Vagina (tissue), 2 donors: ENCODE data around the gene CDH4. TPM values are rescaled to one million over a fixed set of nuclear protein-coding genes. Genes with fewer than 3 reads are reported as not detected.

Source experiments
- DNase-seq, 2 donors: peaks; one replicate each; pipeline ENCODE4 v3.0.0-alpha.2; 2017; ENCODE audit errors: extremely low spot score in 2 of 2
- H3K27ac ChIP-seq: fragments of 200-600 bp; sonication (generic); one replicate; pipeline ENCODE4 v1.5.1; 2019
- H3K27me3 ChIP-seq: fragments of 200-600 bp; sonication (generic); one replicate; pipeline ENCODE4 v1.5.1; 2019
- H3K36me3 ChIP-seq, 2 donors: fragments of 200-600 bp; sonication (generic); one replicate each; pipeline ENCODE4 v1.5.1; 2017 to 2019
- H3K4me1 ChIP-seq: fragments of 200-600 bp; sonication (generic); one replicate; pipeline ENCODE4 v1.5.1; 2019
- H3K4me3 ChIP-seq, 2 donors: fragments of 200-600 bp; sonication (generic); 1 replicate in 1 of 2; 2 replicates in 1 of 2; pipeline ENCODE4 v1.5.1; 2016 to 2019
- H3K9me3 ChIP-seq: fragments of 200-600 bp; sonication (generic); one replicate; pipeline ENCODE4 v1.5.1; 2019
- CTCF ChIP-seq, 3 experiments: fragments of 450-650 bp in 2 of 3; fragments of 200-600 bp in 1 of 3; sonication (generic) in 1 of 3; IDR thresholded peaks; one replicate each; pipeline ENCODE4 v1.5.1; 2017 to 2019; ENCODE audit warnings: antibody characterized with exemption in 3 of 3, mild to moderate bottlenecking in 2 of 3, moderate library complexity in 2 of 3
- POLR2A ChIP-seq, 2 donors: fragments of 450-650 bp; IDR thresholded peaks; one replicate each; pipeline ENCODE4 v1.6.1; 2017; ENCODE audit warnings: antibody characterized with exemption in 2 of 2, mild to moderate bottlenecking in 2 of 2, moderate library complexity in 2 of 2
- POLR2AphosphoS5 ChIP-seq, 2 donors: sonication (generic); formaldehyde crosslinking; IDR thresholded peaks; one replicate each; pipeline ENCODE4 v1.9.0; 2017; ENCODE audit warnings: antibody characterized with exemption in 2 of 2, mild to moderate bottlenecking in 2 of 2, low read depth in 1 of 2; ENCODE audit not compliant: insufficient read depth in 1 of 2
- intact Hi-C: fragments of 100-400 bp; cut with DNase I; formaldehyde crosslinking; loops from one replicate; pipeline ENCODE4 v1.15.1; 2023
- total RNA-seq: library from RNA; depleted of rRNA; stranded (reverse); fragments of >200 nt; gene quantifications from one replicate; pipeline ENCODE4 v1.2.3, GENCODE V29; 2016

The CDH4 gene
- total RNA-seq, 1 donor from 2014 or later = 0.25 TPM

GRCh38 chr20:61878478-61879302 is 626.6 kb downstream of the CDH4 start:
- no peaks in the 10 kb centered on the region for H3K36me3 ChIP-seq
- no peak overlapping the region for H3K4me3 ChIP-seq
- DNase-seq = no peak
- H3K27me3 ChIP-seq = no peaks in the 10 kb centered on the region
- no peak for TF ChIP-seq CTCF (IDR thresholded peaks at IDR 0.05)
- TF ChIP-seq POLR2A (IDR thresholded peaks at IDR 0.05) = no peak
- TF ChIP-seq POLR2AphosphoS5 (IDR thresholded peaks at IDR 0.05; ENCODE audit: insufficient read depth in 1 of 2, low read depth in 1 of 2) = no peak
- H3K27ac ChIP-seq = no peak overlapping the region
- no peaks in the 10 kb centered on the region for H3K4me1 ChIP-seq
- H3K9me3 ChIP-seq = no peaks in the 10 kb centered on the region
- intact Hi-C loops = no loop called here

GRCh38 chr20:61879303-61879620 is 627.2 kb downstream of the CDH4 start:
- Histone ChIP-seq H3K9me3 (no peaks in the 10 kb centered on the region), H3K27me3 (no peaks in the 10 kb centered on the region), H3K36me3 (no peaks in the 10 kb centered on the region), H3K4me3 (no peak overlapping the region), H3K27ac (no peak overlapping the region), H3K4me1 (no peaks in the 10 kb centered on the region)
- TF ChIP-seq CTCF (IDR thresholded peaks at IDR 0.05) = no peak
- no peak for TF ChIP-seq POLR2A (IDR thresholded peaks at IDR 0.05)
- no peak for TF ChIP-seq POLR2AphosphoS5 (IDR thresholded peaks at IDR 0.05; ENCODE audit: insufficient read depth in 1 of 2, low read depth in 1 of 2)
- no peak for DNase-seq
- intact Hi-C loops = no loop called here

GRCh38 chr20:61879694-61880093 is 627.6 kb downstream of the CDH4 start:
- no peaks in the 10 kb centered on the region for H3K27me3 ChIP-seq
- no peak overlapping the region for H3K4me3 ChIP-seq
- intact Hi-C loops = no loop called here
- H3K27ac ChIP-seq = no peak overlapping the region
- no peaks in the 10 kb centered on the region for H3K36me3 ChIP-seq
- no peaks in the 10 kb centered on the region for H3K9me3 ChIP-seq
- DNase-seq = no peak
- H3K4me1 ChIP-seq = no peaks in the 10 kb centered on the region
- TF ChIP-seq POLR2A (IDR thresholded peaks at IDR 0.05) = no peak

GRCh38 chr20:61880706-61881105 is 628.6 kb downstream of the CDH4 start:
- Histone ChIP-seq H3K27ac (no peak overlapping the region), H3K4me1 (no peaks in the 10 kb centered on the region), H3K36me3 (no peaks in the 10 kb centered on the region), H3K27me3 (no peaks in the 10 kb centered on the region), H3K4me3 (no peak overlapping the region), H3K9me3 (no peaks in the 10 kb centered on the region)
- TF ChIP-seq CTCF (IDR thresholded peaks at IDR 0.05) (no peak), POLR2A (IDR thresholded peaks at IDR 0.05) (no peak), POLR2AphosphoS5 (IDR thresholded peaks at IDR 0.05; ENCODE audit: insufficient read depth in 1 of 2, low read depth in 1 of 2) (no peak)
- DNase-seq = no peak
- intact Hi-C loops = no loop called here

- intact Hi-C loops = no loop called here
- H3K4me1 ChIP-seq = no peaks in the 10 kb centered on the region
- no peaks in the 10 kb centered on the region for H3K9me3 ChIP-seq
- H3K36me3 ChIP-seq = no peaks in the 10 kb centered on the region
- no peak for TF ChIP-seq POLR2A (IDR thresholded peaks at IDR 0.05)
- TF ChIP-seq POLR2AphosphoS5 (IDR thresholded peaks at IDR 0.05; ENCODE audit: insufficient read depth in 1 of 2, low read depth in 1 of 2) = no peak
- TF ChIP-seq CTCF (IDR thresholded peaks at IDR 0.05) = no peak
- H3K27ac ChIP-seq = no peak overlapping the region
- H3K27me3 ChIP-seq = no peaks in the 10 kb centered on the region
- H3K4me3 ChIP-seq = no peak overlapping the region
- no peak for DNase-seq
These were observed 629.4 kb downstream of the CDH4 start for GRCh38 chr20:61881416-61881815.
